Erythroblast (primary cell): Measurements from ENCODE around the gene KCNK10.

Source experiments
- DNase-seq, 2 experiments: peaks; one replicate each; lab custom pipeline; 2025; lab: John Stamatoyannopoulos, UW
- GATA1 ChIP-seq: IDR thresholded peaks from 2 replicates; pipeline ENCODE4 v1.6.1; 2011; ENCODE audit warnings: low read depth, mild to moderate bottlenecking, control low read depth, low read length, moderate library complexity
- POLR2A ChIP-seq: IDR thresholded peaks from 2 replicates; pipeline ENCODE4 v1.6.1; 2011; ENCODE audit warnings: mild to moderate bottlenecking, low read length

Gene KCNK10

DNA sequence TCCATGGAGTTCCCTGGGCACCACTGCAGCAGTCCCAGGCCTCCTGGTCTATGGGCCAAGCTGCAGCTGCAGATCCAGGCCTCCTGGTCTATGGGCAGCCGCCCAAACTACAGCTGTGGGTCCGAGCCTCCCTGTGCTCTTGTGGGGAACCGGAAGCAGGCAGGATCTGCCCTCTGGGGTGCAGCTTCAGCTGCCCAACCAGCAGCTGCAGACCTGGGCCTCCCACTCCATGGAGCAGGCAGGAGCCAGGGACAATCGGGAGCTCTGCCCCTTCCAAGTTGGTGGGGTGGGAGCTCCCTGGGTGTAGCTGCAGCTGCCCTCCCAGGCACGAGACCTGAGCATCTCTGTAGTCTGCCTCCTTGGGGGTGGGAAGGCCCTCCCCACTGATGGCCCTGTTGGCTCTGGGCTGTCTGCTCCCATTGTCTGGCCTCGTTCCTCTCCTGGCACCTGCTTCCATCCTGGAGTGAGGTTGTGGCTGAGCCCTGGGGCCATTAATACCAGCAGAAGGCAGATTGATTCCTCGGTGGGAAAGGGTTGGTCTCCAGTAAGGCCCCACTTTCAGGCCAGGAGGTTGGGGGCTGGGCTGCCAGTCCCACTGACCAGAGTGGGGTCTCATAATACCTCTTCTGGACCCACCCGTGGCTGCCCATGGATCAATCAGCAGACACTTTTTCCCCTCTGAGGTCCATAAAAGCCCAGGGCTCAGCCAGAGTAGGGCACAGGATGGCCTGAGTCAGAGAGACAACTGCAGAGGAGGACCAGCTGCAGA, 176.0 kb downstream of the KCNK10 start:
- TF ChIP-seq GATA1: no peak
- TF ChIP-seq POLR2A: no peak
- DNase-seq: no peak

DNA sequence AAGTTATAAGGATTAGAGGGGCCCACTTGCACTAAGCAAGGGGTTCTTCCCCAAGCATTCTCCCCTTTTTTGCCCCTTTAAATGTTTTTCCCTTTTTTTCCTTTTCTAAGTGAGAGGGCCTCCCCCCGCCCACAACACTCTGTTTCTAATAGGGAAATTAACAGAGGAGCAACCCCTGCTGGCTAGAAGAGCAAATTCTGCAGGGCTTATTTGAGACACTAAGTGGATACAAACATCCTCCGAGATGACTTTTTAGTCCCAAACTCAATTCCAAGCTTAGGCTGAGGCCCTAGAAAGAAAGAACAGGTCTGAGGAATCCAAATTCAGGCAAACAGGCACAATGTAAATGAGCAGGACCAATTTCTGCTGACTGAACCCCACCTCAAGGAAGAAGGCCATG, 179.3 kb downstream of the KCNK10 start:
- no peak for TF ChIP-seq GATA1
- TF ChIP-seq POLR2A: no peak
- DNase-seq: no peak

DNA sequence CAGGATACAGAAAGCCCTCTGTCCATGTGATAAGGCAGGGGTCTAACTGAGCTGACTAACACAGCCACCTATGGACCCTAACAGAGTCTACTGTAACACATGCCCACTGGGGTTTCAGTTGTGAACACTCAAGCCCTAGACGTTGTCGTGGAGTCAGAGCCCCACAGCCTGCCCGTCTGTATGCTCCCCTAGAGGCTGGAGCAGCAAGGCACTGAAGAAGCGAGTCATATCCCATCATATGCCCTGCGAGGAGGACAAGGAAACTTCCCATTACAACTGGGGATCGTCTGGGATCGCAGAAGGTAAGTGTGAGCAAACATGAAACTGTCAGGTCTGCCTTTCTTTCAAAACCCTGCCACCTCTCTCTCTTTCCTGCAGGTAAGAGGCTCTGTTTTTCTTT, 180.1 kb downstream of the KCNK10 start:
- TF ChIP-seq GATA1 (no peak), POLR2A (no peak)
- DNase-seq: no peak

DNA sequence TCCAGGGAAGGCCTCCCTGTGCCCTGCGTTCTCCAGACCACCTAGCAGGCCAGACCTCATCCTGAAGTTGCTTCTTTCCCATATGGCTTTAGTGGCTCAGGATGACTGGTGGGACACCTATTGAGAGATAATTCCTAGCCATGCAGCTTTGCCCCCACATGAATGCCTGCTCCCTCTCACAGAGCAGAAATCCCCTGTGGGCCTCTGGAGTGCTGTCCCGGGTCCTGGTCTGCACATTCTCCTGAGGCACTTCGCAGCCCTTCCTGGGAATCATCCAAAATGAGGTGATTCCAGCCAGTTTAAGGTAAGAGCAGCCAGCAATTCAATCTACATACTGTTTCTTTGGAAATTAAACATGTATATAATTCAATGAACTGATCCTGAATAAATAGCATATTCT, 182.2 kb downstream of the KCNK10 start:
- TF ChIP-seq POLR2A: no peak
- TF ChIP-seq GATA1: no peak
- no peak for DNase-seq

DNA sequence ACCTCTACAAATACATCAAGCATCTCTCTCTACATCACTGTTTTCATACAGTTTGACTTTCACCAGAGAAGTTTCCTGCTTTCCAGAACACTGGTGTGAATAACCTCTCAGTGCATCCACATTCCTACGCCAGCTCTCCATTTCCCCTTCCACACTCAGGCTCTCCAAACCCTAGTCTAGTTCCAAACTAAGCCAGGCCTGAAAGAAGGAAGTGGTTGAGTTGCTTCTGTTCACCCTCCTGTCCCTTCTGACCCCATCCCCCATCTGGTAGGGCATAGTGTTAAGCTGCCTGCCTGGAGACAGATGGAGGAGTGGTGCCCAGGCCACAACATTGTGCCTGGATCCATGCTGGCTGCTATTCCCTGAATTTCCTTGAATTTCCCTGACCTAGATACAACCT, 185.7 kb downstream of the KCNK10 start:
- no peak for DNase-seq
- TF ChIP-seq GATA1 (no peak), POLR2A (no peak)
